DMS153 treated with DMSO at 0.1 percent for 48 hours (cell line): ENCODE data around the gene PRDM7.
"Not testable (repeated sequence)": the region's sequence is repeated elsewhere in the genome, so short reads cannot be mapped to it uniquely, and the experiment has no call there.

Experiments
- DNase-seq: peaks from one replicate; lab custom pipeline; 2025; ENCODE audit not compliant: unreplicated experiment; lab: John Stamatoyannopoulos, UW

PRDM7 gene

GRCh38 chr16:90016339-90016950, 60.7 kb downstream of the PRDM7 start:
- DNase-seq, result no peak

DNA sequence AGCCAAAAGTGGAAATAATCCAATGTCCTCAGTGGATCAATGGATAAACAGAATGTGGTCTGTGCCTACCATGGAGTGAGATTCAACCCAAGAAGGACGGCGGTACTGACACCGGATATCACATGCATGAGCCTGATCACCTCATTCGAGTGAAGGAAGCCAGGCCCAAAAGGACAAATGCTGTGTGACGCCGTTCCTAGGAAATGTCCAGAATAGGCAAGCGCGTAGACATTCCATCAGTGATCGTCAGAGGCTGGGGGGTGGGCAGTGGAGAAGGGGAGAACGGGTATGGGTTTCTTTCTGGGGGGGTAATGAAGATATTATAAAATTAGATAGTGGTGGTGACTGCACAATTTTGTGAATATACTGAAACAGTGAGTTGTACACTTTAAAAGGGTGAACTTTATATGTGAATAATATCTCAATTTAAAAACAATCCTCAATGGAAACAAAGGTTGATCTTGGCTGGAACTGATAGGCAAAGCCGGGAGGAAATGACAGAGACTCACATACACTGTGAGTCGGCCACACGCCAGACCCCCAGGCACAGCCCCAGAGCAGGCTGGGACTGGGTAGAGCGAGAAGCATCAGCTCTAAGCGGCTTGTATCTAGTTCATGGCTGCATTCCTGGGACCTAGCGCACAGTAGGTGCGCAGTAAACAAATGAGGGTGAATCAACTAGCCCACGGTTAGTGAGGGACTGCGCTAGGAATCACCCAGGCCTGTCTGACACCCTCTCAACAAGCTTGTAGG, 61.4 kb downstream of the PRDM7 start:
- DNase-seq, result no peak

GRCh38 chr16:90012991-90013745, 64.0 kb downstream of the PRDM7 start:
- no peak for DNase-seq

- DNase-seq, result no peak
Measured at GRCh38 chr16:90011908-90012501, 65.1 kb downstream of the PRDM7 start.

- no peak for DNase-seq
Measured at GRCh38 chr16:90011508-90011819, 65.7 kb downstream of the PRDM7 start.

GRCh38 chr16:90010676-90011507, 66.2 kb downstream of the PRDM7 start:
- DNase-seq, result no peak

- DNase-seq, result no peak
Measured at GRCh38 chr16:90009172-90009899, 67.8 kb downstream of the PRDM7 start.

DNA sequence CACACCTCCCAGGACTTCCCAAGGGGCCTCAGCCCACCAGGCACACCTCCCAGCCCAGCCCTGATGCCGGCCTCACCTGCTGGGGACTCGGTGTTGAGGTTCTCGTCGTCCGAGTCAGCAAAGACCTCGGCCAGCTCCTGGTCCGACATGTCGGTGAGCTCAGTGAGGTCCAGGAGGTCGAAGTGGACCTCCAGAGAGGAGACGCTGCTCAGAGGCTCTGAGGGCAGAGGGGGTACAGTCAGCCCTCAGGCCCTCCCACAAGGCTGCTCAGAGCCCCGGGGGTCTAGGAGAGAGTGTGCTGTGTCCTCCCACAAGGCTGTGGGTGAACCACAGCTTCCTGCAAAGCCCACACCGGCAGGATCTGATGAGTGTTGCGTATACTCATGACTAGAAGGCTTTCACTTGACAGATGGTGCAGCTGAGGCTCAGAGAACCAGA, 68.4 kb downstream of the PRDM7 start:
- DNase-seq, result no peak

DNA sequence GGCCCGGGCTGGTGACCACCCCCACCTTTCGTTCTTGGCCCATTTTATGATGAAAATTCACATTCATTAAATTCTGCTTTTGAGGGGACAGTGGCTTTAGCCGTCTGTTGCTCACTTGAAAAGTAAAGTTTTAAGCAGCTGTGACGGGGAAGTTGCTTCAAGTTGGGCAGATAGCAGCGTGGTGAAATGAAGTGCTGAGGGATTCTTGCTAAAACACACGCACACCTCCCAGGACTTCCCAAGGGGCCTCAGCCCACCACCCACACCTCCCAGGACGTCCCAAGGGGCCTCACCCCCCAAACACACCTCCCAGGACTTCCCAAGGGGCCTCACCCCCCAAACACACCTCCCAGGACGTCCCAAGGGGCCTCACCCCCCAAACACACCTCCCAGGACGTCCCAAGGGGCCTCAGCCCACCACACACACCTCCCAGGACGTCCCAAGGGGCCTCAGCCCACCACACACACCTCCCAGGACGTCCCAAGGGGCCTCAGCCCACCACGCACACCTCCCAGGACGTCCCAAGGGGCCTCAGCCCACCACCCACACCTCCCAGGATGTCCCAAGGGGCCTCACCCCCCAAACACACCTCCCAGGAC, 69.4 kb downstream of the PRDM7 start:
- not testable (repeated sequence) for DNase-seq

GRCh38 chr16:90007015-90007414, 70.1 kb downstream of the PRDM7 start:
- no peak for DNase-seq
